Endometrium (tissue), 2 donors: ENCODE measurements around the gene SPTBN4.
"Not testable (repeated sequence)": the region's sequence is repeated elsewhere in the genome, so short reads cannot be mapped to it uniquely, and the experiment has no call there.

Source experiments
- FAIRE-seq: peaks from 2 replicates; lab custom pipeline; 2012; peaks lifted over from hg19 to GRCh38; lab: Jason Lieb, UNC
- donor health status: control.
- donor health status: control.

Gene SPTBN4

GRCh38 chr19:40465025-40465556 is 1.7 kb upstream of the SPTBN4 start:
- no peak for FAIRE-seq

GRCh38 chr19:40465557-40466218 is 1.1 kb upstream of the SPTBN4 start, which contains the start of gene BLVRB:
Gene BLVRB (minus strand): TSS chr19:40465745. CDS start chr19:40465688, 57 bp downstream.
- peak; percentile 98 for FAIRE-seq

GRCh38 chr19:40466219-40466984 is 399 bp upstream of the SPTBN4 start:
- no peak for FAIRE-seq

- FAIRE-seq, result no peak
Measured at GRCh38 chr19:40469011-40469410, 2.2 kb downstream of the SPTBN4 start.

- no peak for FAIRE-seq
Measured at GRCh38 chr19:40471111-40471510, 4.3 kb downstream of the SPTBN4 start.

GRCh38 chr19:40472516-40472915 is 5.7 kb downstream of the SPTBN4 start:
- no peak for FAIRE-seq

GRCh38 chr19:40474737-40475136 is 7.9 kb downstream of the SPTBN4 start:
- no peak for FAIRE-seq

GRCh38 chr19:40475878-40476644 is 9.3 kb downstream of the SPTBN4 start:
- FAIRE-seq, result not testable (repeated sequence)

GRCh38 chr19:40486017-40486416 is 19.2 kb downstream of the SPTBN4 start:
- FAIRE-seq, result no peak

- FAIRE-seq, result no peak
Measured at GRCh38 chr19:40489882-40490230, 23.1 kb downstream of the SPTBN4 start.

- no peak for FAIRE-seq
Measured at GRCh38 chr19:40492274-40492673, 25.5 kb downstream of the SPTBN4 start.

GRCh38 chr19:40493778-40494177 is 27.0 kb downstream of the SPTBN4 start:
- FAIRE-seq, result no peak

GRCh38 chr19:40494191-40494838 is 27.5 kb downstream of the SPTBN4 start:
- FAIRE-seq, result no peak

- FAIRE-seq, result no peak
Measured at GRCh38 chr19:40497214-40497613, 30.4 kb downstream of the SPTBN4 start.

- FAIRE-seq, result no peak
Measured at GRCh38 chr19:40499320-40499719, 32.5 kb downstream of the SPTBN4 start.

- FAIRE-seq, result not testable (repeated sequence)
Measured at GRCh38 chr19:40500678-40501530, 34.1 kb downstream of the SPTBN4 start.

GRCh38 chr19:40501599-40501998 is 34.8 kb downstream of the SPTBN4 start:
- FAIRE-seq, result no peak

GRCh38 chr19:40502081-40502480 is 35.3 kb downstream of the SPTBN4 start:
- FAIRE-seq, result no peak

- no peak for FAIRE-seq
Measured at GRCh38 chr19:40502647-40503319, 36.0 kb downstream of the SPTBN4 start.

GRCh38 chr19:40503320-40503695 is 36.5 kb downstream of the SPTBN4 start:
- no peak for FAIRE-seq

- no peak for FAIRE-seq
Measured at GRCh38 chr19:40506099-40506498, 39.3 kb downstream of the SPTBN4 start.
